Fibroblast of gingiva (primary cell): Measurements from ENCODE around the gene CKAP2.
"Not testable (repeated sequence)": the region's sequence is repeated elsewhere in the genome, so short reads cannot be mapped to it uniquely, and the experiment has no call there.

Experiments used
- DNase-seq: peaks from one replicate; pipeline ENCODE4 v3.0.0-alpha.2; 2011; ENCODE audit warnings: low read depth

Gene CKAP2

DNA sequence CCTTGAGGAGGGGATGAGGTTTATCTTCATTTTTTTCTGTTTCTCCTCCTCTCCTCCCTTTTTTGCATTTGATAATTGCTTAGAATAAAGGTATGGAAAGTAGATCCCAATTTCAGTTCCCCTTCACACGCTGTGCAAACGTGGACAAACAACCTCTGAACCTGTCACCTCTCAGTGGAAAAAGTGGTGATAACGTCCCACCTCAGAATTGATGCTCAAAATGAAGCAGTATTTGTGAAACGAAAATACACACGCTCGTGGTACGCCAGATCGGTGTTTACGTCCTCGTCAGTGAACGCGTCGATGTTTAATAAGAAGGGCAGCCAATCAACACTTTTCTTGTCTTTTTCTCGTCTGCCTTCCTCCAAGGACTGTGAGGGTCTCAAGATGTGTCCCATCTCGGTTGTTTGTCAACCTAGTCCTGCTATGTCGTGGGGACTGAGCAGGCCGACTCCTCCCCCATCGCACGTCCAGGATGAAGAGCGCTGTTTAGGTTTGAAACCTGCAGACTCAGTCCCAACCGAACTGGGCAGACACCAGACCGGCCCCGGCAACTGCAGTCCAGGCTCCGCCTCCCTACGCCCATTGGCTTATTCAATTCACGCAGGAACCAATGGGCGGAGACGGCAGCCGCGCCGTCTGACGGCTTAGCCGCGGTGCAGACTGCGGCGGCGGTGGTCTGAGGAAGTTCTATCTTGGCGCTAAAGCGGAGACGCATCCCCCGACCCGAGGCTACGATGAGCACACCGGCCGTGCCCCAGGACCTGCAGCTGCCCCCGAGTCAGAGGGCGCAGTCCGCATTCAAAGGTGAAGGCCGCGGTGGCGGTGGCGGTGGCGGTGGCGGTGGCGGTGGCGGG lies at the start of gene CKAP2:
TSS of gene CKAP2 (plus strand) at position 659 of the 857 bp plus-strand sequence. CDS start at position 738, 79 bp downstream.
- DNase-seq, result peak; percentile 88

GRCh38 chr13:52405767-52406494 lies 49.3 kb upstream of the CKAP2 start, which contains the start of gene THSD1:
TSS of gene THSD1 (minus strand) at chr13:52406172. CDS start at chr13:52402600, 3,572 bp downstream.
- DNase-seq, result peak; percentile 51

DNA sequence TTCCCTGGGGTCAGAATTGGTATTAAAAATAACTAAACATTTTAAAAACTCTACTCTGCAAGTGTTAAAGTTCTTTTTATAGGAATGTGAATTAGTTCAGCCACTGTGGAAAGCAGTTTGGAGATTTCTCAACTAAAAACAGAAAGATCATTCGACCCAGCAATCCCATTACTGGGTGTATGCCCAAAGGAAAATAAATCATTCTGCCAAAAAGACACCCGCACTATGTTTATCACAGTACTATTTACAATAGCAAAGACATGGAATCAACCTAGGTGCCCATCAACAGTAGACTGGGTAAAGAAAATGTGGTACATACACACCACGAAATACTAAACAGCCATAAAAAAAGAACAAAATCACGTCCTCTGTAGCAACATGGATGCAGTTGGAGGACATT lies 48.6 kb upstream of the CKAP2 start:
- no peak for DNase-seq

DNA sequence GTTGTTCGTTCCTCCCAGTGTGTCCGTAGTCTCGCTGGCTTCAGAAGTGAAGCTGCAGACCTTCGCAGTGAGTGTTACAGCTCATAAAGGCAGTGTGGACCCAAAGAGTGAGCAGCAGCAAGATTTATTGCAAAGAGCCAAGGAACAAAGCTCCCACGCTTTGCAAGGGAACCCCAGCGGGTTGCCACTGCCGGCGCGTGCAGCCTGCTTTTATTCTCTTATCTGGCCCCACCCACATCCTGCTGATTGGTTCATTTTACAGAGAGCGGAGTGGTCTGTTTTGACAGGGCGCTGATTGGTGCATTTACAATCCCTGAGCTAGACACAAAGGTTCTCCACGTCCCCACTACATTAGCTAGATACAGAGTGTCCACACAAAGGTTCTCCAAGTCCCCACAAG lies 47.8 kb upstream of the CKAP2 start:
- not testable (repeated sequence) for DNase-seq

DNA sequence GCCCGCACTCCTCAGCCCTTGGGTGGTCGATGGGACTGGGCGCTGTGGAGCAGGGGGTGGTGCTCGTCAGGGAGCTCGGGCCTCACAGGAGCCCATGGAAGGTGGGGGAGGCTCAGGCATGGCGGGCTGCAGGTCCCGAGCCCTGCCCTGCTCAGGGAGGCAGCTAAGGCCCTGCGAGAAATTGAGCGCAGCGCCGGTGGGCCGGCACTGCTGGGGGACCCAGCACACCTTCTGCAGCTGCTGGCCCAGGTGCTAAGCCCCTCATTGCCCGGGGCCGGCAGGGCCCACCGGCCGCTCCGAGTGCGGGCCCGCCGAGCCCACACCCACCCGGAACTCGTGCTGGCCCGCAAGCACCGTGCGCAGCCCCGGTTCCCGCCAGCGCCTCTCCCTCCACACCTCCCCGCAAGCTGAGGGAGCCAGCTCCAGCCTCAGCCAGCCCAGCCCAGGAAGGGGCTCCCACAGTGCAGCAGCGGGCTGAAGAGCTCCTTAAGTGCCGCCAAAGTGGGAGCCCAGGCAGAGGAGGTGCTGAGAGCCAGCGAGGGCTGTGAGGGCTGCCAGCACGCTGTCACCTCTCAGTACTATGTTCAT lies 47.1 kb upstream of the CKAP2 start:
- not testable (repeated sequence) for DNase-seq

GRCh38 chr13:52411629-52412028 lies 43.6 kb upstream of the CKAP2 start:
- DNase-seq, result peak; percentile 44

- no peak for DNase-seq
Observed at GRCh38 chr13:52412128-52412527, 43.1 kb upstream of the CKAP2 start.

- no peak for DNase-seq
Observed at GRCh38 chr13:52414051-52414450, 41.2 kb upstream of the CKAP2 start.

- DNase-seq, result peak; percentile 50
Observed at GRCh38 chr13:52414963-52415362, 40.3 kb upstream of the CKAP2 start.

DNA sequence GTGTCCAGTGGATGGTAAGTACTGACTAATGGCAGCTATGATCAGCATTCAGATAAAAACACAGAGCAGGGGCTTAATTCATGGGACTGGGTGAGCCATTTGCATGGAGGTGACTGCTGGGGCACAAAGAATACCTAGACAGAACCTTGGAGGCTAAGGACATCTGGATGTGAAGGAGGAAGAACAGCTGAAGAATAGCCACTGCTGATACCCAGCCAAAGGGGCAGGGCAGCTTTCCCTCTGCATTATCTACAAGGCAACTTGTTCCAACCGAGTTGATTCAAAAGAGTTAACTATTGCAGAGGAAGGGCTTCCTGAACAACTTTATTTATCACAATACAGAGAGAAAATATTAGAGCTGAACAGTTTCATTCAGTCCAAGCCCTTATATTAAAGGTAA lies 36.2 kb upstream of the CKAP2 start:
- no peak for DNase-seq

GRCh38 chr13:52421216-52421615 lies 34.1 kb upstream of the CKAP2 start:
- DNase-seq, result no peak

GRCh38 chr13:52428295-52428694 lies 27.0 kb upstream of the CKAP2 start:
- no peak for DNase-seq

GRCh38 chr13:52432456-52432855 lies 22.8 kb upstream of the CKAP2 start:
- no peak for DNase-seq

DNA sequence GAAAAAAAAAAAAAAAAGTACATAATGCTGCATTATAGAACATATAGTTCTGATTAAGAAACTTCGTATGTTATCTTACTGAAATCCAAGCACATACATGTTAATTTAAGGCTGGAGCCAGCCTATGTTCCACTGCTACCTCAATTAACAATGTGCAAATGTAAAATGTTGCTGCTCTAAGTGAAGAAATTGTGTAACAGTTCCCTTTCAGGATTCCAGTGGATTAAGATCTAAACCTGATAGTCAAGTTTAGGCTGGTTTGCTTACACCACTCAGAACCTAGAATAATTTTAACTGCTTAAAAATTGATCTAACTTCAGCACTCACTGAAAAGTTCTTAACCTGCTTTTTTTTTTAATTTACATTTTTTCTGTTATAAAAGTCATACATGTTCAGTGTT lies 9.0 kb upstream of the CKAP2 start:
- DNase-seq, result no peak

DNA sequence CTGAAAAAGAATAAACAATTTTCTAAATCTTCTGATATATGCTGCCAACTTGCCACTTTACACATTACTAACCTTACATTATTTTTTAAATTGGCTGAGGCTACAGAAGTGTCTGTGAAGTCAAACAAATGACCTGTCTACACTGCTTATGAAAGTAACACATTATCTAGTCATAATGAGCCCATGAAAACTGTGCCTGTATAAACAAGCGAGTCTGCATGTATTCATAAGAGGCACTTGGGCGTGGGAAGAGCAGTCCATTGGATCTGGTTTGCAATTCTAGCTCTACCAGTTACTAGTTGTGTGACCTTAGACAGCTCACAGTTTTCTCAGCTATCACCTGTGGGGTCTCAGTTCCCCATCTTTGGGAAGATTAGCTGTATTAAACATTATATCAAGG lies 7.9 kb upstream of the CKAP2 start:
- DNase-seq, result no peak

- no peak for DNase-seq
Observed at GRCh38 chr13:52447815-52448552, 7.3 kb upstream of the CKAP2 start.

DNA sequence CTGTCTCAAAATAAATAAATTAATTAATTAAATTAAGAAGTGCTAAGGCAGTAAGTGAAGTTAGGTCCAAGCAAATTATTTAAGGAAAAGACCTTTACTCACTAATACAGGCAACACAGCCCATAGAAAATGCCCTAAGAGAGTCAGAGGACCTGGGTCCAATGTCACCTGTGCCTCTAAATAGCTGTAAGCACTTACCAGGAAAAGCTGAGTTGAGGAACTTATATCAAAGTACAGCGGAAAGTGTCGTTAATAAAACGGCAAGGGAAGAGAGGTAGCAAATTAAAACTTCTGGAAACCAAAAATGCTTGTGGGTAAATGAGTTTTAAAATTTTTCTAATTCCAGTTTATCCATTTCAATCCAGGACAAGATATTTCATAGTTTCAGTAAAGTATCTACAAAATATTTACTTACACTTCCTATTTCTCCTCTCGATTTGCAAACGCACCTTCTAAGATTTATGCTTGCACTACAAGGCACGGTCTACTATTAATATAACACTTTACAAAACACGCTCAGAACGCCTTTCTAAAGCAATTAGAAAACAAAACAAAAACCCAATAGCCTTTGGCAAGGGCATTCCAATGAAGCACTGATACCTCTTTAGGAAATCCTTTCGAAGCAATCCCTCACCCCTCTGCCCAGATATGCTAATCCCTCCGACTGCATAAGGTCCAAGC lies 5.8 kb upstream of the CKAP2 start:
- no peak for DNase-seq

DNA sequence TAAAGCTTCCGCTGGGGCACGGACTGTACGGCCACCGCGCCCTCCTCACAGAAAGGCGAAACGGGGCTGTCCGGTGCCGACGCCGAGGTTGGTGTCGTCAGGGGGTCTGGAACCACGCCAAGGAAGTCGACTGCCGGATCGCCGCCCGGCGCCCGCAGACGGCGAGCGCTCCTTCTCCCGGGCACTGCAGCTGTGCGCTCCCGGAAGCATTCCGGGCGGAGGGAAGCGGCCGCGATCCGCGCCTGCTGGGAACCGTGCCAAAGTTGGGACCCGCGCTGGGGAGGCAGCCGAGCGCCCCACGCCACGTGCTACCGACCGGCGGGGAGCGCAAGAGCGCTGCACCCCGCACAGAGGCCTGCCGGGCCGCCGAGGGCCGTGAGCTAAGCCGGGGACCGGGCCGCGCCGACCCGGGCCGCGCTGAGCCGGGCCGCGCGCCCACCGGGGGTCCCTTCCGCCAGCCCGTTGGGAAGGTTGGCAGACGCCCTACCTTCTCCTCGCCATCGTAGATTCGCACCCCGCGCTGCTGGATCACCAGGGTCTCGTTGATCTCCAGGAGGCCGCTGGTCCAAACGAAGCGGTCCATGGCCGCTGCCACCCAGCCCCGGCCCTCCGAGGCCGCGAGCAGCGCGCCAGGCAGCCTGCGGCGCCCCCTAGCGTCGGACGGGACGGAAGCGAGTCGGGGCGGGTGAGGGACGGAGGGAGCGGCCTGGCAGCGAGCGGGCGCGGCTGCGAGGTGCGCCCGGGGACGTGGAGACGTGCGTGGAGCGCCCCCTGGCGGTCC lies 5.1 kb upstream of the CKAP2 start, which contains the start of gene VPS36:
TSS of gene VPS36 (minus strand) at position 623 of the 781 bp plus-strand sequence. CDS start at position 583, 40 bp downstream.
- peak; percentile 93 for DNase-seq

DNA sequence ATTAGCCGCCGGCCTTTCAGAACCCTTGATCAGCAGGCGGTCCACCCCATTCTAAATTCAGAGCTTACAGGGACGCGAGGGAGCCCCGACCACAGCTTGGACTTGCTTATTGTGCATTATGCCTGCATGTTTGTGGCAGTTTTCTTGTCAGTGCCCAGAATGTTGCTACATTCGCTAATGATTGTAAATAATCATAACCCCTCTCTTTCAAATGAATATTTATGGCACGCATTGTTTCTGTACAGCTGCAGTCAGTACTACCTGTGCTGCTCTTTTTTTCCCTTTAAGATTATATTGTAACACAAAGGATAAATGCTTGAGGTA lies 4.5 kb upstream of the CKAP2 start:
- DNase-seq, result no peak

DNA sequence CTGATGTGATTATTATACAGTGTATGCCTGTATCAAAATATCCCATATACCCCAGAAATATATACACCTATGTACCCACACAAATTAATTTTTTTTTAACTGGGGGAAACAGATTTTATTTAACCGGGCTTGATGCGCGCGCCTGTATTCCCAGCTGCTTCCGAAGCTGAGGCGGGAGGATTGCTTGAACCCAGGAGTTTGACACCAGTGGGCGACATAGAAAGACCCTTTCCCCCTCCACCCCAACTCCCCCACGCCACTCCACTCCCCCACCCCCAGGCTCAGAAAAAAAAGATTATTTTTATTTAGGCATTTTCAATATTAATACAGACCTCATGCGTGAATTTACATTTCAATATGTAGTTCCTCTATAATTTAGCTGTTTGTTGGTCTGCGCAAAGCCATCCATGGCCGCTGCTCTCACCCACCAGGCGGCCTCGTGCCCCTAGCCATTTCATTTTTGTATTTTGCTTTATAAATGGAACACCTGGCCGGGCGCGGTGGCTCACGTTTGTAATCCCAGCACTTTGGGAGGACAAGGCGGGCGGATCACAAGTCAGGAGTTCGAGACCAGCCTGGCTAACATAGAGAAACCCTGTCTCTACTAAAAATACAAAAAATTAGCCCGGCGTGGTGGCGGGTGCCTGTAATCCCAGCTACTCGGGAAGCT lies 4.0 kb upstream of the CKAP2 start:
- no peak for DNase-seq
